Endothelial cell of umbilical vein (primary cell): ENCODE measurements around the gene HESX1. TPM values are rescaled to one million over a fixed set of nuclear protein-coding genes. Genes with fewer than 3 reads are reported as not detected.

Experiments
- BruUV-seq: library from RNA; stranded (reverse); fragments of 400-500 nt; replicated peaks from 2 replicates; lab custom pipeline; 2021; lab: Mats Ljungman, UMichigan
- CTCF ChIA-PET: fragments of 300-600, 350-600 bp; sonication (Branson Sonifier 250); formaldehyde crosslinking; loops from one replicate; lab custom pipeline; 2021; ENCODE audit warnings: antibody characterized with exemption, inconsistent platforms; lab: Charles Lee
- POLR2A ChIA-PET: fragments of 300-600, 350-600 bp; sonication (Branson Sonifier 250); formaldehyde crosslinking; loops from one replicate; lab custom pipeline; 2021; ENCODE audit warnings: antibody characterized with exemption, inconsistent platforms; lab: Charles Lee
- DNase-seq: peaks from one replicate; pipeline ENCODE4 v3.0.0-alpha.2; 2011; ENCODE audit warnings: low read depth, low spot score
- FAIRE-seq: peaks from 2 replicates; lab custom pipeline; 2011; peaks lifted over from hg19 to GRCh38; lab: Jason Lieb, UNC
- H2AFZ ChIP-seq: 2 replicates; pipeline ENCODE4 v1.6.0; 2012; ENCODE audit warnings: low read depth, low read length, control low read depth, inconsistent platforms
- H3K27ac ChIP-seq: 2 replicates; pipeline ENCODE4 v1.5.1; 2011; ENCODE audit warnings: low read depth, mild to moderate bottlenecking, control low read depth, low read length, moderate library complexity; ENCODE audit not compliant: insufficient read depth
- H3K27me3 ChIP-seq, 2 experiments: 2 replicates each; pipeline versions ENCODE4 v1.6.0 to v1.6.1; 2011; ENCODE audit warnings: low read length in 2 of 2, mixed read lengths in 1 of 2; ENCODE audit not compliant: control insufficient read depth in 2 of 2, insufficient read depth in 2 of 2
- H3K36me3 ChIP-seq, 2 experiments: 2 replicates in 1 of 2; 3 replicates in 1 of 2; pipeline ENCODE4 v1.5.1; 2011; ENCODE audit warnings: low read length in 2 of 2, mild to moderate bottlenecking in 1 of 2, moderate library complexity in 1 of 2; ENCODE audit not compliant: control insufficient read depth in 2 of 2, insufficient read depth in 2 of 2; ENCODE audit errors: extremely low read depth in 1 of 2
- H3K4me1 ChIP-seq: 3 replicates; pipeline ENCODE4 v1.5.1; 2011; ENCODE audit warnings: mild to moderate bottlenecking, low read length; ENCODE audit not compliant: control insufficient read depth, insufficient read depth; ENCODE audit errors: extremely low read depth
- H3K4me2 ChIP-seq: 2 replicates; pipeline ENCODE4 v1.6.1; 2011; ENCODE audit warnings: low read length, control low read depth, mixed read lengths; ENCODE audit not compliant: insufficient read depth
- H3K4me3 ChIP-seq, 3 experiments: fragments of 200-600 bp in 1 of 3; sonication (generic), shearing (Covaris generic) in 1 of 3; replicated peaks in 1 of 3; 2 replicates each; pipeline ENCODE4 v1.5.1; 2011 to 2016; ENCODE audit warnings: control low read depth in 3 of 3, low read length in 3 of 3, mild to moderate bottlenecking in 2 of 3, inconsistent platforms in 1 of 3, low read depth in 1 of 3, moderate library complexity in 1 of 3; ENCODE audit not compliant: insufficient read depth in 1 of 3
- H3K79me2 ChIP-seq: 2 replicates; pipeline ENCODE4 v1.6.0; 2012; ENCODE audit warnings: low read length, inconsistent platforms; ENCODE audit not compliant: control insufficient read depth, insufficient read depth
- H3K9ac ChIP-seq: replicated peaks from 2 replicates; pipeline ENCODE3; 2011; ENCODE audit warnings: low read length, control low read depth; ENCODE audit not compliant: insufficient read depth; ENCODE audit errors: extremely low read depth
- H3K9me1 ChIP-seq: replicated peaks from 3 replicates; pipeline ENCODE4 v1.6.0; 2011; ENCODE audit warnings: mild to moderate bottlenecking, low read length; ENCODE audit not compliant: control insufficient read depth, insufficient read depth; ENCODE audit errors: extremely low read depth
- H3K9me3 ChIP-seq: replicated peaks from 2 replicates; pipeline ENCODE4 v1.5.1; 2012; ENCODE audit warnings: low read length, inconsistent platforms; ENCODE audit not compliant: control insufficient read depth, insufficient read depth
- H4K20me1 ChIP-seq: replicated peaks from 2 replicates; pipeline ENCODE3; 2011; ENCODE audit warnings: mild to moderate bottlenecking, low read length; ENCODE audit not compliant: control insufficient read depth, insufficient read depth; ENCODE audit errors: extremely low read depth
- EZH2 ChIP-seq: IDR thresholded peaks from 2 replicates; pipeline ENCODE4 v1.6.1; 2012; ENCODE audit warnings: borderline replicate concordance, low read depth, mild to moderate bottlenecking, moderate library complexity, low read length, inconsistent platforms; ENCODE audit not compliant: severe bottlenecking
- FOS ChIP-seq: IDR thresholded peaks from 2 replicates; pipeline ENCODE4 v1.6.1; 2011; ENCODE audit warnings: mild to moderate bottlenecking, low read length, moderate library complexity, borderline replicate concordance; ENCODE audit not compliant: insufficient read depth
- GATA2 ChIP-seq: IDR thresholded peaks from 2 replicates; pipeline ENCODE4 v1.7.0; 2011; ENCODE audit warnings: low read depth, mild to moderate bottlenecking, moderate library complexity, mixed read lengths, low read length; ENCODE audit not compliant: insufficient read length, insufficient read depth
- JUN ChIP-seq: IDR thresholded peaks from 2 replicates; pipeline ENCODE4 v1.6.1; 2011; ENCODE audit warnings: borderline replicate concordance, low read depth; ENCODE audit not compliant: insufficient read length, insufficient read depth
- MYC ChIP-seq: IDR thresholded peaks from one replicate; pipeline ENCODE4 v1.6.1; 2011; ENCODE audit warnings: mild to moderate bottlenecking, low read depth, low read length
- POLR2A ChIP-seq: IDR thresholded peaks from 2 replicates; pipeline ENCODE4 v1.6.1; 2012; ENCODE audit warnings: low read depth, mild to moderate bottlenecking, control low read depth, low read length
- POLR2AphosphoS5 ChIP-seq: IDR thresholded peaks from 2 replicates; pipeline ENCODE4 v1.6.1; 2012; ENCODE audit warnings: low read depth, mild to moderate bottlenecking, control low read depth, low read length, moderate library complexity; ENCODE audit not compliant: insufficient read depth
- dilution Hi-C: fragments of 300-500 bp; cut with MboI; formaldehyde crosslinking; loops from one replicate; pipeline ENCODE4 v1.15.0; 2019; ENCODE audit warnings: low sequenced_read_pairs; ENCODE audit not compliant: extremely low pct_ligation_motif_present
- intact Hi-C: fragments of 100-400 bp; cut with micrococcal nuclease; formaldehyde crosslinking; loops from one replicate; pipeline ENCODE4 v1.10.0; 2022
- polyA plus RNA-seq, 4 experiments: library from polyadenylated mRNA; depleted of rRNA in 3 of 4; stranded (reverse) in 3 of 4; unstranded in 1 of 4; fragments of >200 nt; gene quantifications; 2 replicates each; pipeline versions ENCODE4 v1.2.1 to v1.2.3, GENCODE V29; 2011 to 2012; ENCODE audit warnings: missing spikeins in 1 of 4
- total RNA-seq: library from RNA; stranded (reverse); gene quantifications from 2 replicates; pipeline ENCODE4 v1.2.3, GENCODE V29; 2021
- TF ChIP-seq, protein P1 (sequence below): IDR thresholded peaks from 2 replicates; pipeline ENCODE4 v1.6.1; 2011; ENCODE audit not compliant: insufficient read depth, insufficient read length
- TF ChIP-seq, protein P2 (sequence below), 2 donors: IDR thresholded peaks; 1 replicate in 1 of 2; 2 replicates in 1 of 2; pipeline ENCODE4 v1.5.1; 2011; ENCODE audit warnings: low read length in 2 of 2, mild to moderate bottlenecking in 2 of 2, moderate library complexity in 2 of 2, control low read depth in 1 of 2, inconsistent platforms in 1 of 2, low read depth in 1 of 2; ENCODE audit not compliant: insufficient read depth in 1 of 2; ENCODE audit errors: extremely low read depth in 1 of 2

The HESX1 gene
- total and polyA plus RNA-seq, 2 donors (not counting 3 experiments of a cell fraction or from before 2014, with no cell fraction given), result 0.21 to 0.58 TPM

DNA sequence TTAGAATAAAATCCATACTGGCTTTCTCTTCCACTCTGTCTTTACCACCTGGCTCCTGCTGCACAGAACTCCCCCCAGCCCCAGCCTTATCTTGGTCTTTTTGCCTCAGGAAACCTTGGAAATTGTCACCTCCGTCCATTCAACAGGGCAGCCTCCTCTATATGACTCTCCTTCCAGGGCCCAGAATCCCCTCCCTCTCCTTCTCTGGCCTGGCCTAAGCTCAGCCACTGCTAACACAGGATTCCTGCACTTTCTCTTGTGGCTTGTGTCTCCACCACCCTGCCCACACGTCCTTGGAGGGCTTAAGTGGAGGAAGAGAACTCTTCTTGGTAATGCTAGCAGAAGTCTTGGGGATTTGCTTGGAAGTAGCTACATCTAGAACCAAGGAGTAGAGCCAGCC is 33.1 kb downstream of the HESX1 start:
- Histone ChIP-seq H3K9ac (no peak overlapping the region), H3K4me1 (peaks cover 3% of the 10 kb centered on the region), H2AFZ (no peak overlapping the region), H4K20me1 (no peaks in the 10 kb centered on the region), H3K36me3 (no peaks in the 10 kb centered on the region), H3K27me3 (peaks cover 47 to 48% of the 10 kb centered on the region in 2 experiments), H3K9me1 (no peaks in the 10 kb centered on the region), H3K4me2 (no peak overlapping the region), H3K4me3 (no peak overlapping the region), H3K27ac (no peak overlapping the region), H3K9me3 (no peaks in the 10 kb centered on the region), H3K79me2 (no peaks in the 10 kb centered on the region)
- TF ChIP-seq POLR2A (no peak), FOS (no peak), MYC (no peak), POLR2AphosphoS5 (no peak), EZH2 (no peak), GATA2 (no peak), JUN (no peak)
- TF ChIP-seq, protein P1, sequence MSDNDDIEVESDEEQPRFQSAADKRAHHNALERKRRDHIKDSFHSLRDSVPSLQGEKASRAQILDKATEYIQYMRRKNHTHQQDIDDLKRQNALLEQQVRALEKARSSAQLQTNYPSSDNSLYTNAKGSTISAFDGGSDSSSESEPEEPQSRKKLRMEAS, result no peak
- TF ChIP-seq, protein P2, sequence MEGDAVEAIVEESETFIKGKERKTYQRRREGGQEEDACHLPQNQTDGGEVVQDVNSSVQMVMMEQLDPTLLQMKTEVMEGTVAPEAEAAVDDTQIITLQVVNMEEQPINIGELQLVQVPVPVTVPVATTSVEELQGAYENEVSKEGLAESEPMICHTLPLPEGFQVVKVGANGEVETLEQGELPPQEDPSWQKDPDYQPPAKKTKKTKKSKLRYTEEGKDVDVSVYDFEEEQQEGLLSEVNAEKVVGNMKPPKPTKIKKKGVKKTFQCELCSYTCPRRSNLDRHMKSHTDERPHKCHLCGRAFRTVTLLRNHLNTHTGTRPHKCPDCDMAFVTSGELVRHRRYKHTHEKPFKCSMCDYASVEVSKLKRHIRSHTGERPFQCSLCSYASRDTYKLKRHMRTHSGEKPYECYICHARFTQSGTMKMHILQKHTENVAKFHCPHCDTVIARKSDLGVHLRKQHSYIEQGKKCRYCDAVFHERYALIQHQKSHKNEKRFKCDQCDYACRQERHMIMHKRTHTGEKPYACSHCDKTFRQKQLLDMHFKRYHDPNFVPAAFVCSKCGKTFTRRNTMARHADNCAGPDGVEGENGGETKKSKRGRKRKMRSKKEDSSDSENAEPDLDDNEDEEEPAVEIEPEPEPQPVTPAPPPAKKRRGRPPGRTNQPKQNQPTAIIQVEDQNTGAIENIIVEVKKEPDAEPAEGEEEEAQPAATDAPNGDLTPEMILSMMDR (IDR thresholded peaks at IDR 0.05; ENCODE audit: extremely low read depth in 1 of 2, insufficient read depth in 1 of 2, low read depth in 1 of 2, low read length in 2 of 2), result no peak
- intact Hi-C loops, result no loop called here
- BruUV-seq, result no TSS peak
- DNase-seq, result no peak
- ChIA-PET CTCF (interaction anchor here (0.8 kb wide), 1 partner anchor 12 kb away, joined by 3 read pairs; no protein-coding TSS in a partner anchor), POLR2A (no interaction called here)
- dilution Hi-C loops, result no loop called here
- no peak for FAIRE-seq
